Ammon's horn (tissue), 1 donor: ENCODE data around the gene ZFYVE16.
"Not testable (repeated sequence)": the region's sequence is repeated elsewhere in the genome, so short reads cannot be mapped to it uniquely, and the experiment has no call there.

ENCODE experiments used
- DNase-seq: peaks from one replicate; pipeline ENCODE4 v3.0.0-alpha.2; 2016; ENCODE audit warnings: low spot score

The ZFYVE16 gene

DNA sequence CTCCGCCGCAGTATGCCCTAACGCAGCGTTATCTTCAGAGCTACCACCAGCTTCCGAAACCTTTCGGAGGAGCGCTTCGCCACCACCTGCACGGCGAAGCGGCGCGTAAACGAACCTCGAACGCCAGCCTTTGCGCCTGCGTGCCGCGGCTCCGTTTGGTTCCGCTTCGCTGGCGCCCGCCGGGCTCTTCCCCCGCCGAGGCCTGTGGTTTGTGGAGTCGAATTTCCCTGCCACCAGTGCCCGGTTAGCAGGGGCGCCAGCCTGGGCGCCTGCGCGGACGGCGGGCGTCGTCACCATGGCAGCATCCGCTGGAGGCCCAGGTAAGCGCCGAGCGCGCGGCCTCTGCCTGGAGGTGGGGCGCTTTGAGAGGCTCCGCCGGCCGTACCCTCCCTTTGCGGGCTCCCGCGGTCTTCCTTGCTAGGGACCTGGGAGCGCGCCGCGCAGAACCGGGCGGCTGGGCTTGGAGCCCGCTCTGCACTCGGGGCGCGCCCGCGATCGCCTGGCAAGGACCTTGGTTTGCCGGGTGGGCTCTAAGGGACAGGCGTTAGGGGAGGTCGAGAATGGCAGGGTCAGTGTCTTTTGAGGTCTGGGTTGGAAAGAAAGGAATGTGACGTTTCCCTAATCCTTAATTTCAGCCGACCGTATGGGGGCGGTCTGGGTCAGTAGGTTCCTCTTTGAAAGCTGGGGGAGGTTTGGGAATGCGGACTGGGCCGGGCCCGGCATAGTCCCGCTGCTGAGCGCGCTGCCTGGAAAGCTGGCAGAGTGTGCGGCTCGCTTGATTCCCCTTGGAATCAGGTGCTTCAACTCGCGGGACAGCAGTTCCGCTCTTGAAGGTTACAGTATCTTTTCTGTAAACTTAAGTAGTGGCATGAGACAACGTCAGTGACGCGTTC lies 80.2 kb downstream of the ZFYVE16 start, which contains the start of gene FAM151B:
Gene FAM151B (plus strand): TSS at position 272 of the 893 bp plus-strand sequence. CDS start 24 bp downstream, at position 296.
- DNase-seq = peak; percentile 86

DNA sequence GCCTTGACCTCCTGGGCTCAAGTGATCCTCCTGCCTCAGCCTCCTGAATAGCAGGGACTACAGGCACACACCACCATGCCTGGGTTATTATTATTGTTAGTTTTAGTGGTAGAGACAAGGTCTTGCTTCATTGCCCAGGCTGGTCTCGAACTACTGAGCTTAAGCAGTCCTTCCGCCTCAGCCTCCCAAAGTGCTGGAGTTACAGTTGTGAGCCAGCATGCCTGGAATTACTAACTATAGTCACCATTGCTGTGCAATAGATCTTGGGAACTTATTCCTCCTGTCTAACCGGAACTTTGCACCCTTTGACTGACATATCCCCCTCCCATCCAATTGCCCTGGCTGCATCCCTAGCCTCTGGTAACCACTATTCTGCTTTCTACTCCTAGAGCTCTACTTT lies 83.4 kb downstream of the ZFYVE16 start:
- no peak for DNase-seq

- no peak for DNase-seq
Measured at GRCh38 chr5:80492741-80493140, 84.9 kb downstream of the ZFYVE16 start.

DNA sequence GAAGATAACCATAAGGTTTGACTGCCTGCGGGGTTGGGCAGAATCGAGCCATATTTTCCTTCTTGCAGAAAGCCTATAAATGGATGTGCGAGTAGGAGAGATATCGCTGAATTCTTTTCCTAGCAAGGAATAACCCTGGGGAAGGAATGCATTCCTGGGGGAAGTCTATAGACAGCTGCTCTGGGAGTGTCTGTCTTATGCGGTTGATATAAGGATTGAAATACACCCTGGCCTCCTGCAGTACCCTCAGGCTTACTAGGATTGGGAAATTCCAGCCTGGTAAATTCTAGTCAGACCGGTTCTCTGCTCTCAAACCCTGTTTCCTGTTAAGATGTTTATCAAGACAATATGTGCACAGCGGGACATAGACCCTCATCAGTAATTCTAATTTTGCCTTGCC lies 85.6 kb downstream of the ZFYVE16 start:
- not testable (repeated sequence) for DNase-seq

GRCh38 chr5:80495891-80496290 lies 88.0 kb downstream of the ZFYVE16 start:
- DNase-seq = no peak

DNA sequence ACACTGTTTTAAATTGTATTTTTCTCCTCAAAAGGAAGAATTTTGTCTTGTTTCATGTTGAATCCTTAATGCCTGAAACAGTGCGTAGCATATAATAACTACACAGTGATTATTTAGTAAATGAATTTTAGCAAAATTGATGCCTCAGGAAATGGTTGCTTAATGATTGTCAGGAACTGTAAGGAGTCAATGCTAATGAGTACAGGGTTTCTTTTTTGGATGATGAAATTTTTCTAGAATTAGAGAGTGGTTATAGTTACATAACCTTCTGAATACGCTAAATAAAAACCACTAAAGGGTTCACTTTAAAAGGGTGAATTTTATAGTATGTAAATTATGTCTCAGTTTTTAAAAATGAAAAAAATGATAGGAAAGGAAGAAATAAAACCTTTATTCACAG lies 94.9 kb downstream of the ZFYVE16 start:
- DNase-seq = no peak

DNA sequence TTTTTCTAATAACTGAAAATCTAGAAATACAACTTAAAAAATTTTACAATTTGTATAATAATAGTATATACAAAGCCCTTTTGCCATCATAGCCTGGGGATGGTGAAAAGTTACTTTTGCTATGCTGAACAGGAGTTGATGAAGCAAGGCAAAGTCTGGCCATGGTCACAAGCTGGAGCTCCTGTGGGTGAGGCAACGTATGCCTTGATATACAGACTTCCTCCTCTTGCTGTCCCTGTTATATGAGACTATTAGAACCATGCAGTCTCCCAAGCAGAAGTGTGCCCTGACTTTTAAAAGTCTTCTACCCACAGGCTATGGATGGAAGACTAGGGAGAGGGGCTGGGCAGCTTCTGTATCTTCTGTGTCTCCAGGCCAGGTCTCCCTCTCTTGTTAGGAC lies 95.8 kb downstream of the ZFYVE16 start:
- DNase-seq = no peak

DNA sequence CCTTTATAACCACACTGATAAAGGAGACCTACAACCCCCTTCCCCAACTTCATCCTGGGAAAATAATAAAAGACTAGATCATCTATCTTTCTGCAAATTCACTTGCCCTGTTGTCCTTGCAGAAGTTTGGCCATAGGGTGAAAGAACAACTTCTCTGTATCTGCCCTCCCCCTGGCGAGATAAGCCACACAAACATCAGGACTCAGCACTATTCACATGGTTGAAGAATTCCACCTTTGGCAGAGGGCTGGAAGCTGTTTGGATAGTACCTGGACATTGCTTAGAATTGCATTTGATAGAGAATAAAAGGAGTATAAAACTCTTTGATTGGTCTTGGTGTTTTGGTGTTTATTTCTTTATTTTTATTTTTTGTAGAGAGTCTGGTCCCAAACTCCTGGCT lies 97.0 kb downstream of the ZFYVE16 start:
- no peak for DNase-seq

- DNase-seq = no peak
Measured at GRCh38 chr5:80507663-80508062, 99.8 kb downstream of the ZFYVE16 start.

GRCh38 chr5:80508844-80509243 lies 101.0 kb downstream of the ZFYVE16 start:
- DNase-seq = no peak

DNA sequence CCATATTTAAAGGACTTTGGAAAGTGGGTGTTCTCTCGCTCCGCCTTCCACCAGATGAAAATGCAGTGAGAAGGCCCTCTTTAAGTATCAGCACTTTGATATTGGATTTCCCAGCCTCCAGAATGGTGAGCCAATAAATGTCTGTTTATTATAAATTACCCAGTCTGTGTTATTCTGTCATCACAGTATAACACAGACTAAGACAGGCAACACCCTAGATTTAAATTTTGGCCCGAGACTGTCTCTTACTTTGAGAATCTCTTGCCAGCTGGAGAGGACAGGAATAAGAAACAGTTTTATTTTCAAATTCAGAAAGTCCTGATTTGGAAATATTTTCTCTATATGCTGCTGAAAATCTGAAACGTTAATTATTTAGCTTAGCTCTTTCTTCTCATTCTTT lies 101.5 kb downstream of the ZFYVE16 start:
- DNase-seq = no peak

DNA sequence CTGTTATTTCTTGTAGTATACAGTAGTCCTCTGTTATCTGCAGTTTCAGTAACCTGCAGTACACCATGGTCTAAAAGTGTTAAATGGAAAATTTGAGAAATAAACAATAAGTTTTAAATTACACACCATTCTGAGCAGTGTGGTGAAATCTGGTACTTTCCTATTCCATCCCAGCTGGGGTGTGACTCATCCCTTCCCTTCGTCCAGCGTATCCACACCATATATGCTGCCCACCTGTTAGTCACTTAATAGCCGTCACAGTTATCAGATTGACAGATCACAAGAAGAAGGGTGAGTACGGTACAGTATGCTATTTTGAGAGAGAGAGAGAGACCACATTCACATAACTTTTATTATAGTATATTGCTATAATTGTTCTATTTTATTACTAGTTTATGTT lies 109.0 kb downstream of the ZFYVE16 start:
- no peak for DNase-seq
